Heart left ventricle (tissue), 16 donors: ENCODE measurements around the gene MYCL. TPM values are rescaled to one million over a fixed set of nuclear protein-coding genes. Genes with fewer than 3 reads are reported as not detected.

ENCODE experiments used
- ATAC-seq, 4 donors: fragments of 200-7000 bp; cut with Tn5 transposase; one replicate each; pipeline ENCODE4 v1.9.1; 2020 to 2022; ENCODE audit warnings: moderate library complexity in 4 of 4, mild to moderate bottlenecking in 3 of 4, moderate number of reproducible peaks in 1 of 4
- DNase-seq, 5 donors: peaks; one replicate each; pipeline ENCODE4 v3.0.0-alpha.2; 2020
- H3K27ac ChIP-seq, 12 donors: fragments of 200-600 bp; sonication (generic) in 4 of 12; one replicate each; pipeline versions ENCODE4 v1.5.0 to v1.8.0; 2016 to 2022; ENCODE audit warnings: mild to moderate bottlenecking in 2 of 12
- H3K27me3 ChIP-seq, 9 donors: fragments of 200-600 bp; sonication (generic) in 2 of 9; one replicate each; pipeline versions ENCODE4 v1.5.1 to v1.8.0; 2016 to 2022; ENCODE audit warnings: mild to moderate bottlenecking in 3 of 9
- H3K36me3 ChIP-seq, 9 donors: fragments of 200-600 bp; sonication (generic) in 2 of 9; one replicate each; pipeline versions ENCODE4 v1.5.0 to v1.8.0; 2018 to 2022; ENCODE audit warnings: mild to moderate bottlenecking in 2 of 9
- H3K4me1 ChIP-seq, 12 donors: fragments of 200-600 bp; sonication (generic) in 4 of 12; one replicate each; pipeline versions ENCODE4 v1.5.0 to v1.8.0; 2016 to 2022; ENCODE audit warnings: mild to moderate bottlenecking in 3 of 12
- H3K4me3 ChIP-seq, 12 donors: fragments of 200-600 bp; sonication (generic) in 4 of 12; one replicate each; pipeline versions ENCODE4 v1.5.0 to v1.8.0; 2017 to 2022; ENCODE audit warnings: mild to moderate bottlenecking in 9 of 12, moderate library complexity in 4 of 12
- H3K9me3 ChIP-seq, 12 donors: fragments of 200-600 bp; sonication (generic) in 4 of 12; one replicate each; pipeline versions ENCODE4 v1.5.0 to v1.8.0; 2016 to 2022; ENCODE audit warnings: mild to moderate bottlenecking in 1 of 12
- CTCF ChIP-seq, 12 donors: fragments of 200-600 bp; sonication (generic) in 4 of 12; IDR thresholded peaks; one replicate each; pipeline versions ENCODE4 v1.5.0 to v1.8.0; 2018 to 2022; ENCODE audit warnings: antibody characterized with exemption in 12 of 12, mild to moderate bottlenecking in 5 of 12
- POLR2A ChIP-seq, 2 donors: fragments of 450-650 bp; IDR thresholded peaks; one replicate each; pipeline ENCODE4 v1.6.1; 2017; ENCODE audit warnings: antibody characterized with exemption in 2 of 2, mild to moderate bottlenecking in 2 of 2, moderate library complexity in 2 of 2
- WGBS, 4 donors: extraction: QIAGEN DNeasy Blood & Tissue Kit in 2 of 4; methylation state at CpG; one replicate each; pipeline versions ENCODE4 v1.1.5 to v1.1.7; 2013 to 2018; 5-methylcytosine and 5-hydroxymethylcytosine counted together
- intact Hi-C, 10 donors: fragments of 100-400 bp; cut with DNase I; formaldehyde crosslinking; loops; one replicate each; pipeline versions ENCODE4 v1.11.1 to v1.14.2; 2022
- polyA plus RNA-seq, 2 donors: library from polyadenylated mRNA; stranded (reverse); fragments of 200-250 nt; gene quantifications; one replicate each; pipeline ENCODE4 v1.2.3, GENCODE V29; 2013
- total RNA-seq, 9 donors: library from RNA; depleted of rRNA in 2 of 9; stranded (reverse); fragments of >200 nt in 2 of 9; fragmentation: NEBNext Ultra II Directional in 3 of 9; extraction: Animal tissue kit (Norgen Biotek cat#: 25700) in 3 of 9; gene quantifications; one replicate each; pipeline versions ENCODE4 v1.1.0 to v1.2.4, GENCODE V29; 2016 to 2023
- donor health status: ischemic (EF 13 %, LVEDD 7.1; RV severe dilation, severe dysfunction).
- donor health status: healthy with polysubstance abuse.
- donor health status: DM: no; HTN: yes; CAD: no.
- donor health status: DM: no; HTN: no; CAD: no.
- donor health status: ischemic (EF 25% LVEDD 6.9; RV normal size, moderate dysfunction).
- donor health status: ischemic (EF 25% LVEDD 5.7; RV mildly dilated, moderate dysfunction).
- donor health status: healthy.
- donor health status: DM: yes; HTN: yes; CAD: no.
- donor health status: ischemic (EF 35%, LVEDD 5.7; RV mildly dilated, moderate dysfunction).
- donor health status: nonischemic (EF 11% LVEDD 7.7; RV severe dilation, severe dysfunction).
- donor health status: DM: yes; HTN: yes; CAD: no.
- donor health status: PGD.
- donor health status: ischemic (EF 29% LVEDD 5.4; RV normal size, mild dysfunction).
- donor health status: nonischemic (EF 23%, LVEDD 6.1; RV moderate dilation, normal function).

Gene MYCL
- total and polyA plus RNA-seq, 11 donors: 0.15 to 3.0 (median 0.60) TPM

- H3K9me3 ChIP-seq: no peaks in the 10 kb centered on the region
- H3K36me3 ChIP-seq: peaks cover 0 to 54% (median 46%) of the 10 kb centered on the region in 9 donors
- WGBS, 4 donors: 86 to 95% (median 91%) methylated on average over 1 of the region's 1 CpG
- ATAC-seq (no peak), DNase-seq (no peak)
- no peak overlapping the region for H3K4me3 ChIP-seq
- H3K27me3 ChIP-seq: no peaks in the 10 kb centered on the region
- TF ChIP-seq POLR2A (IDR thresholded peaks at IDR 0.05) (no peak), CTCF (IDR thresholded peaks at IDR 0.05) (no peak)
- peaks cover 0 to 32% (median 13%) of the 10 kb centered on the region in 12 donors for H3K4me1 ChIP-seq
- intact Hi-C loops: loop anchor here in 1 of 10 donors (5.0 kb wide), 1 partner anchor 33 kb away; the partner anchor contains the start of gene TRIT1
- H3K27ac ChIP-seq: no peak overlapping the region
These were observed 52.5 kb downstream of the MYCL start for GRCh38 chr1:39849203-39849602.

- DNase-seq: no peak
- no peak overlapping the region for H3K27ac ChIP-seq
- H3K4me3 ChIP-seq: no peak overlapping the region
- peaks cover 0 to 43% (median 13%) of the 10 kb centered on the region in 12 donors for H3K4me1 ChIP-seq
- ATAC-seq: no peak
- H3K27me3 ChIP-seq: no peaks in the 10 kb centered on the region
- peaks cover 0 to 58% (median 46%) of the 10 kb centered on the region in 9 donors for H3K36me3 ChIP-seq
- intact Hi-C loops: loop anchor here in 1 of 10 donors (5.0 kb wide), 1 partner anchor 34 kb away; the partner anchor contains the start of gene TRIT1
- no peaks in the 10 kb centered on the region for H3K9me3 ChIP-seq
- no peak for TF ChIP-seq CTCF (IDR thresholded peaks at IDR 0.05)
- no peak for TF ChIP-seq POLR2A (IDR thresholded peaks at IDR 0.05)
- WGBS, 4 donors: 93 to 98% (median 97%) methylated on average over 6 of the region's 6 CpGs
These were observed 53.8 kb downstream of the MYCL start for GRCh38 chr1:39847940-39848339.

GRCh38 chr1:39846796-39847195 is 54.9 kb downstream of the MYCL start:
- WGBS, 4 donors: 95 to 100% (median 97%) methylated on average over 1 of the region's 1 CpG
- intact Hi-C loops: loop anchor here in 1 of 10 donors (5.0 kb wide), 1 partner anchor 36 kb away; the partner anchor contains the start of gene TRIT1
- DNase-seq (no peak), ATAC-seq (no peak)
- Histone ChIP-seq H3K27ac (no peak overlapping the region), H3K27me3 (no peaks in the 10 kb centered on the region), H3K9me3 (no peaks in the 10 kb centered on the region), H3K36me3 (peaks cover 0 to 64% (median 57%) of the 10 kb centered on the region in 9 donors), H3K4me1 (peaks cover 0 to 46% (median 13%) of the 10 kb centered on the region in 12 donors), H3K4me3 (no peak overlapping the region)
- TF ChIP-seq POLR2A (IDR thresholded peaks at IDR 0.05): no peak
- TF ChIP-seq CTCF (IDR thresholded peaks at IDR 0.05): no peak

- ATAC-seq (peak; percentile 92 to 98 (median 97)), DNase-seq (peak; percentile 86 to 92 (median 90))
- H3K9me3 ChIP-seq: no peaks in the 10 kb centered on the region
- peaks cover 0 to 46% (median 13%) of the 10 kb centered on the region in 12 donors for H3K4me1 ChIP-seq
- H3K4me3 ChIP-seq: no peak overlapping the region
- intact Hi-C loops: loop anchor here in 1 of 10 donors (5.0 kb wide), 1 partner anchor 36 kb away; the partner anchor contains the start of gene TRIT1
- H3K27me3 ChIP-seq: no peaks in the 10 kb centered on the region
- H3K27ac ChIP-seq: peak overlapping the region in 2 of 12 donors; percentile 19 to 80
- H3K36me3 ChIP-seq: peaks cover 1 to 73% (median 66%) of the 10 kb centered on the region in 9 donors
- TF ChIP-seq POLR2A (IDR thresholded peaks at IDR 0.05) (no peak), CTCF (IDR thresholded peaks at IDR 0.05) (no peak)
- 16 to 19% (median 18%) methylated on average over 7 of the region's 7 CpGs for WGBS, 4 donors
These were observed 55.8 kb downstream of the MYCL start for GRCh38 chr1:39845569-39846566.
